Kidney glomerular epithelial cell (primary cell): ENCODE measurements around the gene GRIK4.
"Not testable (repeated sequence)": the region's sequence is repeated elsewhere in the genome, so short reads cannot be mapped to it uniquely, and the experiment has no call there.

Experiments used
- DNase-seq: peaks from one replicate; lab custom pipeline; 2025; lab: John Stamatoyannopoulos, UW

GRIK4 gene

DNA sequence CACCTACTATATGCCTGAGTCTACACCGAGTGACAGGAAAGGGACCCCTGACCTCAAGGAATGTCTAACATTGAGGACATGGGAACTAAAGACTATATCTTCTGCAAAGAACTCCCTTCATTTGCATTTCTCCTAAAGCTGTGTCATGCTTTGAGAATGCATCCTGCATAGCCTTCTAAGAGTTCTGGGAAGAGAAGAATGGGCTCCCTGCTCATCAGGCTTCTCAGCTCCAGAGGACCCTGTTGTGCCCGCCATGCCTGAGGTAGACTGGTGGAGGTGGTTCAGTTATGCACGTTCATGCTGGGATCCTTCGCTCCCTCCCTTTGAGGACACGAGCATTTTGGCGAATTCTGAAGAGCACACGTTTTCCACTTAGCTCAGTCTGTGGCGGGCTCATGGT lies 63.3 kb downstream of the GRIK4 start:
- no peak for DNase-seq

DNA sequence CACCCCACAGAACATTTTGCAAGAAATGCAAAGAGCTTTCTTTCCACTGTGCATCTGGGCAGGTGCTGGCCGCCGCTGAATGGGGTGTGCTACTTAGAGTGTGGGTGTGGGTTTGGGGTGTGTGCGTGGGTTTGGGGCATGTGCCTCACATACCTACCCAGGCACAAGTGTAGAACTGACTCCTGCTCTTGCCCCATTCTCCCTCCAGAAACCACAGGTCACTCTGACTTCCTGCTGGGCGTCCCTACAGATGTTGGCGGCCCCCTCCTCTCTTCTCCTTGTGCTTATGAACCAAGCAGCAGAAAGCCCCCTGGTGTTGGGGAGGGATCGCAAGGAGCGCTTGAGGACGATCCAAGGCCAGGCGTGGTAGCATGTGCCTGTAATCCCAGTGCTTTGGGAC lies 63.9 kb downstream of the GRIK4 start:
- DNase-seq = no peak

DNA sequence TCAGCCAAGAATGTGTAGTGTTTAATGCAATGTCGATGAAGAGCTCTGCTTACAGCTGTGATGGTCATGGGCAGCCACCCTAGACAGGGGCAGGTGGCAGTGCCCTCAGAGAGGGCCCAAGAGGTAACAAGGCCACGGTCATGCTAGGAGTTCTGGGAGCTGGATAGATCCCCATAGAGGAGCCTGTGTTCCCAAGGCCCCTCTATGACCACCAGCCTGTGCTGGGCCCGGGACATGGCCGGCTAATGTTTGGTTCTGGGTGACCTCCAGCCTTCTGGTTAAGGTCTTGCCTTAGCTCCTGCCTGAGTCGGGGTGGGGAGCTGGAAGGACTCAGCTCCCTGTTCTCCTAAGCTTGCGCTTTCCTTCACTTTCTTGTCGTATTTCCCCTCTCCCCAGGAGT lies 65.1 kb downstream of the GRIK4 start:
- DNase-seq = no peak

DNA sequence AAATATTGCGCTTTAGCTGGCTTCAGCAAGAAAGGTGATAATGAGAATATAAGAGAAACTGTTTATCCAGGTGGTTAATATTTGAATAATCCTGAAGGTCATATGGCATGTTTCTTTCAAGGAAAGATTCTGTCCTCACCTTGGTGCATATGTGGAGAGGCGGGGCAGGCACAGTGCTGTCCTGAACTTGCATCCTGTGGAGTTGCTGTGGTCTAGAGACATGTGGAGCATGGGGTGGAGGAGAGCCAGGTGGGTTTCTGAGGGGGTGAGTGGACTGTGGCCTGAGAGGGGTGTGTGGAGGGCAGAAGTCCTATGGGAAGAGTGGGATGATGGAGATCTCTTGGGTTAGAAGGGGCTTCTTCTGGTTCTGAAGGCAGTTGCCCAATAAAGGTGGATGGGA lies 65.5 kb downstream of the GRIK4 start:
- no peak for DNase-seq

DNA sequence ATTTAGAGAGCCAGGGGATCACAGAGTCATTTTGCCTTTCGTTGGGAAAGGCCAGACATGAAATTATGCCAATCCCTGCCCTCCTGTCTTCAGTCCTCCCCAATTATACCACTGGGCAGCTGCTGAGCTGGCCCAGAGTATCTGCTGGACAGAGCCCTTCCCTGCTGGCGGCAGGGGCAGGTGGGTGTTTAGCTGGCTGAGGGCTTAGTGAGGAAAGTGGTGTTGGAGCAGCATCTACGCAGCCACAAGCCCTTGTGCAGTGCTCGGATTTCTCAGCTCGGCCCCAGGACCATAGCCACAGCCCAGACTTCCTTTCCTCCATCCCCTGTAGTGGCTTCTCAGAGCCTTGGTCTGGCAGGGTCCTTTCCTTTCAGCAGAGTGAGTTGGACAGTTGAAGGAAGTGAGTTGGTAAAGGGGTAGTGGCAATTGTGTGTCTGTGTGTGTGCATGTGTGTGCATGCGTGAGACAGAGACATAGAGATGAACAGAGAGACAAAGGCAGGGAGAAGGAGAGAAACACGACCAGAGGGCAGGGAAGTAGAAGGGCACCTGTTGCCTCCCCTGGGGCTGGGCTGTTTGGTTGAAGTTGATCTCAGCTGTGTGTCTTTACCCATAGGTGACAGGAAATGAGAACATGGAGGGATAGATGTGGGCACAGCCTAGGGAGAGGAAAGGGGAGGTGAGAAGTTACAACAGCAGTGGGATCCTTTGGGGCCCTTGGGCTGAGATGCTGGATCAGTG lies 66.2 kb downstream of the GRIK4 start:
- no peak for DNase-seq

DNA sequence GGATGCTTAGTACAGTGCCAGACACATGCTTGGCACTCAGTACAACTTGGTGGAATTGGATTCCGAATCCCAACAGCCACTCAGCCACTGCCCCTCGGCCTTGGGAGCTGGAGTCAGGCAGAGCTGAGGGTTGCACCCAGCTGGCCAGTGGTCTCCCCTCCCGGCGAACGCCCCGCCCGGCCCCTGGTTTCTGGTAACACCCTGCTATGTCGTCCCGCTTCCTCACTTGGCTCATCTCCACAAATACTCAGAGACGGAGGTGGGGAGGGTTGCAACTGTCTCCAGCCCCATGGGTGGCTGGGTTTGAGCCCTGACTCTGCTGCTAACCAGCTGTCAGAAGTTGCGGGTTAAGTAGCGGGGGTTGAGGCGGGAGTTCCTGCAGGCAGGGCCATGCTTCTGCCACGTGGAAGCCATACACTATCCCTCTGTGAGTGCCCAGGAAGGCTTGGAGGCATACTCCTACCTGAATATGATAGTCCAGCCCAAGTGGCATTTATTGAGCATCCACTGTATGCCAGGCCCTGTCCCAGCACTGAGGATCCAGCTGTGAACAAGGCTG lies 67.1 kb downstream of the GRIK4 start:
- DNase-seq = no peak

DNA sequence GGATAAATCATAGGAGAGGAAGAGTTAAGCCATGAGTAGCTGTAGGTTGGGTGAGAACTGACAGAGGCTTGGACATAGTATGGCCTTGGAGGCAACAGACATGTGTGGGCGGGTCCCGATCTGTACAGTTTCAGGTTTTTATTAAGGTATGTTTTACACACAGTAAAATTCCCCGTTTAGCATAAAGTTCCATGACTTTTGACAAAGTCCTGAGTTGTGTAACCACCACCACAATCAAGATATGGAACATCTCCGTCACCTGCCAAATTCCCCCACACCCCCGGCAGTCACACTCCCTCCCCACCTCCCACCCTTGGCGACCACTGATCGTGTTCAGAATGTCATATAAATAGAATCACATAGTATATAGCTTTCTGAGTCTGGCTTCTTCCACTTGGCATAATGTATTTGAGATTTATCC lies 68.1 kb downstream of the GRIK4 start:
- DNase-seq = no peak

DNA sequence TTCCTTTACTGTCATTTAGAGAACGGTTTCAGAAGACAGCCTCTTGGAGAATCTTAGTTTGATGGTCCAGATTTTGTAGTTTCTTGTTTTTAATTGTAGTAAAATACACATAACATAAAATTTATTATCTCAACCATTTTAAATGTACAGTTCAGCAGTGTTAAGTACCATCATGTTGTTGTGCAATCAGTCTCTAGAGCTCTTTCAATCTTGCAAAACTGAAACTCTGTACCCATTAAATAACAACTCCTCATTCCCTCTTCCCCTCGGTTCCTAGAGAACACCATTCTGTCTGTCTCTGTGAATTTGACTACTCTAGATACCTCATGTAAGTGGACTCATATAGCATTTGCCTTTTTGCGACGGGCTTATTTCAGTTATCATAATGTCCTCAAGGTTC lies 69.8 kb downstream of the GRIK4 start:
- DNase-seq = no peak

DNA sequence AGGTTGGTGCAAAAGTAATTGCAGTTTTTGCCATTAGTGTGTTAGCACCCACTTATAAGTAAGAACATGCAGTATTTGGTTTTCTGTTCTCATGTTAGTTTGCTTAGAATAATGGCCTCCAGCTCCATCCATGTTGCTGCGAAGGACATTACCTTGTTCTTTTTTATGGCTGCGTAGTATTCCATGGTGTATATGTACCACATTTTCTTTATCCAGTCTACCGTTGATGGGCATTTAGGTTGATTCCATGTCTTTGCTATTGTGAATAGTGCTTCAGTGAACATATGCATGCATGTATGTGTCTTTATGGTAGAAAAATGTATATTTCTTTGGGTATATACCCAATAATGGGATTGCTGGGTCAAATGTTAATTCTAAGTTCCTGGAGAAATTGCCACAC lies 71.0 kb downstream of the GRIK4 start:
- not testable (repeated sequence) for DNase-seq

DNA sequence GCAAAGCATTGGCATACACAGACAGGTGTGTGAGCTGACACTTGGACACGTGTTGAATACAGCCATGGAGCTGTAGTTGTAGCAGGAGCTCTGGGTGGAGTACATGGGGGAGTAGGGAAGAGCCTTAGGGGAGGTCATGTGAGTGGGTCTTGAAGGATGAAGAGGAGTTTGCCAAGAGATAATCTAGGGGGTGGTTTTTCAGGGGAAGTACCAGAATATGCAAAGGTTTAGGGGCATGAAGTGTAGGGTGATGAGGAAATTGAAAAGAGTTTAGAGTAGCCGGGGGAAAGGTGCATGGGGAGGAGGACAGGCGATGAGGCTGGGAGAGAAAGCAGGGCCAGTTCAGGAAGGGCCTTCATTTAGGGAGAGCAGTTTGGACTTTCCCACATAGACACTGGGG lies 74.5 kb downstream of the GRIK4 start:
- DNase-seq = no peak

DNA sequence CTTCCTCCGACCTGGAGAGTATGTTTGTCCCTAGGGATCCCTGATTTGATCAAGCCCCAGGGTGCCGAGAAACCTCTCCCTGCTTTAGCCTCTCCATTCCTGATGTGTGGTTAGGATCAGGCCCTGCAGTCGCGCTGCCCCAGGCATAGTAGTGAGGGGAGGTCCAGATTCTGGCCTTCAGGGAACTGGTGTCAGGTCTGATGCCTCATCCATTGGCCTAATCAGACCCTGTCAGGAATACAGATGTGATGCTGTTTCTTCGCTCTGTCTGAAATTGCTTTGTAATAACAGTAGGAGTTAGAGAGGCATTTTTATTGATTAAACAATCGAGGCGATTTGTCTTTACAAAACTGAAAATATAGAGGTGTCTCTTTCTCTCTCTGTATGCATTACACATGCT lies 75.2 kb downstream of the GRIK4 start:
- no peak for DNase-seq

DNA sequence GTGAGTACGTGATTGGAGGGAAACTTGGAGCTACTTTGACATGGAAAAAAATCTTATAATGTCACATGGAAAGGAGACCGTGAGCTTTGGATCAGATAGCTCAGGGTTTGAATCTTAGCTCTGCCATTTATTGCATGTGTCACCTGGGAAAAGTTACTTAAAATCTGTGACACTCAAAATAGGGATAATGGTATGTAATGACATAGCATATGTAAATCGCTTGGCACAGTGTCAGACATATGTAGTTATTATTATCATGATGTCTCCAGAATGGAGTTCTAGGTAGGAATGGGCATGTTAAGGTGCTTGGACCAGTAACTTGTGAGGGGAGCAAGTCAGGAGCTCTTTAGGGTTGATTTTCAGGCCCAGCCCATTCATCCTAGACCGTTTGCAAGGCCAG lies 75.8 kb downstream of the GRIK4 start:
- no peak for DNase-seq

DNA sequence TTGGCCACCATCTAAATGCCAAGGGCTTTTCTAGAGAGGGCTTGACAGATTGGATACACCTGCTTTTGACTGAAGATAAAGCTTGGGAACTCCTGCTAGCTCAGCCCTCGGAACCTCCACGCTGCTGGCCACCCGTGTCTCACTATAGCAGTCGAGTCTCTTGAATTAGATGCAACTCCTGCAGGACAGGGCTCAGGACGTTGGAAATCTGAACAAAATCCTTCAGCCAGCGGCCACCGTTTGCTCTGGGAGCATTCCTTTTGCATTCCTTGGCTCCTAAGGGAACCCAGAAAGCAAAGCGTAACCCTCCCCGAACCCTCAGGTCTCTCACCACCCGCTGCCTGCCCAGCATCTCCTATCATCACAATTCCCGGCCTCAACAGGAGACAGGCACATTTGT lies 77.8 kb downstream of the GRIK4 start:
- no peak for DNase-seq

DNA sequence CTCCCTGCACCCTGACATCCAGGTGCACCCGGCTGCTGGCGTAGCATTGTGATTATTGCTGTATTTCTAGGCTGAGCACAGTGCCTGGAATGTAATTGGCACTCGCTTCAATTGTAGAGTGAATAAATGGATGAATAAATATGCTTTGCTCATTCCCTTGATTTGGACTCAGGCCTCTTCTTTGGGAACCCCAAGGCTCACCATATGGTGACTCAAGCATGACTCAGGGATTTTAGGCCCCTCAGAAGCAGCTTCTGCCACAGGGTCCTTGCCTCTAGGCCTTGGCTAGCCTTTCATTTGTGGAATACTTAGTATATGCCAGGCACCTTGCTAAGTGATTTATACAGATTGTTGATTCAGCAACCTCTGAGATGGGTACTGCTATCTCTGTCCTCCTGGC lies 78.9 kb downstream of the GRIK4 start:
- no peak for DNase-seq

DNA sequence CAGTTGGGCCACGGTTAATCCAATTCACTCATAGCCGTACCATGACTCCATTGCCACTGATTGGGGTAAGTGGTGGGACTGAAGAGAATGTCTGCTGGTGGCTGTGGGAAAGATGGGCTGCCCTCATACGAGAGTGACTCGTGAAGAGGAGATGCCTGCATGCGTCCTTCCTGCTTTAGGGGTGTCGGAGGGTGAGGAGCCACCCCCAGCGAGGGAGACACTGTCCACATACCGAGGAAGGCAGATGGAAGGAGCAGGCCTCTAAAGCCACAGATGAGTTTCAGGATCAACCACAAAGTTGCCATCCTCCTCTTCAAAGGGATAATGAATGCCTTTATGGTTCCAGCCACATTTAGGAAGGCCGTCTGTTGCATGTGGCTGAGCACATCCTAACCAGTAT lies 83.2 kb downstream of the GRIK4 start:
- DNase-seq = no peak

DNA sequence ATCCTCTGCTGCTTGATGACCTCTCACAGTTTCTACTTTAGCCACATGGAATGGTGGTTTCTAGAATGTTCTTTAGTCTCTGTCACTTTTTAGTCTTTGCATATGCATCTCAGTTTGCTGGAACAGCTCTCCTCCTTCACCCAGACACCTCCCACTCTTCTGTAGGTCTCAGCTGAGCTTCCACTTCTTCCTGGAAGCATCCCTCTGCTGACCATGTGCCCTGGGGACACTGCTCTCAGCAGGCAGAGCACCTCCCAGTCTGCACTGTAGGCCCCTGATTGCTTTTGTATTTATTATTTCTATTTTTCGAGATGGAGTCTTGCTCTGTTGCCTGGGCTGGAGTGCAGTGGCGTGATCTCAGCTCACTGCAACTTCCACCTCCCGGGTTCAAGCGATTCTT lies 84.0 kb downstream of the GRIK4 start:
- no peak for DNase-seq

DNA sequence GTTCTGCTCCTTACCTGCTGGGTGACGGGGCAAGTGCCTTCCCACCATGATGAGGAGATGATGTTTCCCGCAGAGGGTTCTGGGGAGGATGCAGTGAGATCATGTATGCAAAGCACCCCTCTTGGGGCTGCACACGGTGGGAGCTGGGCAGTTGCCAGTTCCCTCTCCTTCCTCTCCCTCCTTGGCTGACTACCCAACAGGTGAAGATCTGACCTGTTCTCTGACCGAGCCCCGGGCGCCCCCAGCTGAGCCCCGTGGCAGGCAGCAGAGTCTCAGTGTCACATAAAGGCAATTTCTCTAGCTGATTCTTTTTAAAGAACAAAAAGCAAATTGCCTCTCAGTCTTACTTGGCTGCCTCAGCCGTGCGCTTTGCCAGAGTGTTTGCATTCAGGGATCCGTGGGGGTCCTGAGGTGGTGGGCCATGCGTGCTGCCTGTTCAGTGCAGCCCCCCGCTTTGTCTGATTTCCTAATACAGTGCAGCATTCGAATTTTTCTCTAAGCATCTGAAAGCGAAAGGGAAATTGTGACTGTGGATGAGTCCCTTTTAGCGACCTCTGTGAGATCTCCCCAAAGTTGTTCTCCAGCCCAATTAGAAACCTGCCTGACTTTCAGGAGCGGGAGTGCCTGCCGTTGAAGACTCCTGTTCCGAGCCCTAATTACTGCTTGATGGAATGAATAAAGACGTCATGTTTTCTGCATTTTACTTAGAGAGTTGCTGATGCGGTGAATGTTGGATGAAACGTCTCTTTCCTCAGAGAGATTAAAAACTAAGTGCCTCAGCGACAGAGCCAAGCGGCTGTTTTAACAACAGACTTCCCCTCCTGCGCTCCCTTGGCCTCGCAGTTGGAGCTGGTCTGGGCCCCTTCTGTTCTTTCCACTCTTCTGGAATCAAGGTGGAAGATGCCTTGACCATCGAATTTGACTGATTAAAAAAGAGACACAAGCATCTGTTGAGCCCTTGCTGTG lies 86.0 kb downstream of the GRIK4 start:
- no peak for DNase-seq

DNA sequence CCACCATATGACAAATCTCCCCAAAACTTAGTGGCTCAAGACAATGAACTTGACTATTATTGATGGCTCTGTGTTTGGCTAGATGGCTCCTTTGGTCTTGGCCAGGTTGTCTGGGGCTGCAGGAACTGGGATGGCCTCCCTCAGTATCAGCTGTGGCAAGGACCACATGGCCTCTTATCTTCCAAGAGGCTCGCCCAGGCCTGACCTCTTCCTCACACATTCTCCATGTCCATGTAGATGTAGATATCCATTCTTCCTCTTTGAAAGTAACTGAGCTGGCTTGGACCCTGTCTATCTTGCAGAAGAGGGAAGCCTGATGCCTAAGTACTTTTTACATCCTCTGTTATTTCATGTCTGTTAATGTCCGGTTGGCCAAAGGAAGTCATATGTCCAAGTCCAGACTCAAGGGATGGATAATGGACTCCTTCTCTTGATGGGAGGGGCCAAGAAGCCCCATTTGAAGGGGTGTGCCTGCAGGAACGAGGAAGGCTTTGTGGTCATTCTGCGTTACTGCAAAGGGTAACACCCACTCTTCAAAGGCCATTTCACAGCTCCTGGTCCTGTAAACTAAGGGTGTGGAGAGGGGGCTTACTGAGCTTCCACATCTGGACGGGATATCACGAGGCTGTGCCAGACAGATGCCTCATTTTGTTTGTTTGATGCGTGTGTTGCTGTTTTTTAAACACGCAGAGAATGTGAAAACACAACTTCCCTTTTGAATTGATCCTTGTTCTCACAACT lies 87.1 kb downstream of the GRIK4 start:
- DNase-seq = no peak

DNA sequence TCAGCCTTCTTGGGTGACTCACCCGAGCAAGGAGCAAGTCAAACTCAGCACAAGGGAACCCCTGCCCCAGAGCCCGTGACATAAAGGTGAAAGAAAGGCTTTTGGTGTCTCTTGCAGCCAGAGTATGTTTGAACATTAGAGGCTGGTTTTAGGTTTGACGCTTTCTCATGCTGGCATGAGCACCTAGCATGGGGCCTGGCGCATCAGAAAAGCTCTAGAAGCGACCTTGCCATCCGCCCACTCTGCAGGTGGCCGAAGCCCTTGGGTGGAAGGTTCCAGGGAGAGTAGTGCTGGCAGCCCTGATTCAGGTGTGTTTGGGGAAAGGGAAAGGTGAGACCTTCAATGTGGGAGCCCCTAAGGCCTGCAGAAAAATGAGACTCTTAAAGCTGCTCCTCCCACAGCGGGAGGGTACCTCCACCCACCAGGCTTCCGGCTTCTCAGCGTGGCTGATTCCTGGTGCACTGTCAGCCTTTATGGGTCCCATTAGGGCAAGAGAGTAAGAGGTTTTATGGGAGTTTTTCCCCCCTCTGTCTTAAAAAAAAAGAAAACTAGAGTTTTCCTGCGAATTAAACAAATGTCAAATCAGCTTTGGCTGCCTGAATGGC lies 88.4 kb downstream of the GRIK4 start:
- DNase-seq = no peak

DNA sequence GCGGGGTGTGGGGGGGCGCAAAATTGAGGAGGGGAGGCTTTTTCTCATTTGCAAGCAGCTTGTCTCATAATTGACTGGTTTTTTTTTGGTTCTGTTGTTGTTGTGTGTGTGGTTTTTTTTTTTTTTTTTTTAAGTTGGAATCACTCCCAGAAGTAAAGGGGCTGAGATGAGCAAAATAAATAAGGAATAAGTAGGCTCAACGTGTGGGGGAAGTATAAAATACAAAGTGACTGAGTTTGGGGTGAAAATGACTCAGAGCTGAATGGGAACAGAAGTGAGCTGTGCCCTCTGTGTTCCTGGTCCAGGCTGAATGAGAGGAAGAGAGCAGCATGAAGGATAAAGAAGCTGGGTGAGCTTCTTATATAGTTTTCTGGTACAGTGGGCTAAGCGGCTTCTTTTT lies 90.0 kb downstream of the GRIK4 start:
- peak; percentile 20 for DNase-seq

DNA sequence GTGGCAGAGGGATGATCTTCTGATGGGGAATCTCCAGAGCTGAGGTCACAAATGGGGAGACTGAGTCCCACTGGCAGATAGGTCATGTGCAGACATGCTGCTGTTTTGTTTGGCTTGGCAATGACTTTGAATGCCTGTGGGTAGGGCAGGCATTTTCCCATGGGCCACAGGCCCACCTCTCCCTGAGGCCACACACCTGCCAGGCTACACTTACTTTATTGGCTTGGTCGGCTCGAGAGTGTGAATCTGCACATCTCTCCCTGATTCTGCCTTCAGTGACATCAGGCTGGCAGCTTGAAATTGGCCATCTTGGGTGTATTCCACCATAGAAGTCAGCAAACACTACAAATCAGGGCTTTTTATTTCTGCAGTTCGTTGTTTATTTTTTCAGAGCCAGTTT lies 91.5 kb downstream of the GRIK4 start:
- DNase-seq = no peak

DNA sequence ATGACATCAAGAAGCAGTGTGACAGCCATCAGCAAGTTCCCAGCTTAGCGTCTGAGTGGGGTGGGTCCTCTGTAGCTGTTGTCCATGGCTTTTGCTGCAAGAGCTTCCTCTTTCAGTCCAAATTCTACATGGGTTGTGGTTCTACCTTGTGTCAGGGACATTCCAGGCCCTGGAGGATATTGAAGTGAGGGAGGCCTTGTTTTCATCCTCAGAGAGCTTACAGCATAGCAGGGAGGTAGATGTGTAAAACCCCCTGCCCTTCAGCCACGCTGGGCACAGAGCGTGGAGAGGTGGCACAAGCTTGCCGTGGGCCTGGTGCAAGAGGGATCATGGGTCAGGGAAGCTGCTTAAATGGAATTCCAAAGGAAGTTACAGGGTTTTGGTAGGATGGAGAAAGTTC lies 93.9 kb downstream of the GRIK4 start:
- DNase-seq = no peak
